Adrenal gland (tissue), 5 donors: ENCODE data around the gene ANKMY1.

Source experiments
- POLR2A ChIP-seq, 2 donors: fragments of 450-650 bp; IDR thresholded peaks; one replicate each; pipeline ENCODE4 v1.6.1; 2017; ENCODE audit warnings: antibody characterized with exemption in 2 of 2, mild to moderate bottlenecking in 2 of 2, moderate library complexity in 1 of 2
- TF ChIP-seq, protein P1 (sequence below), 6 experiments: fragments of 450-650 bp in 4 of 6; fragments of 200-600 bp in 2 of 6; sonication (generic) in 1 of 6; IDR thresholded peaks; 1 replicate in 5 of 6; 2 replicates in 1 of 6; pipeline versions ENCODE4 v1.5.1 to v1.8.0; 2016 to 2021; ENCODE audit warnings: antibody characterized with exemption in 6 of 6, mild to moderate bottlenecking in 2 of 6, moderate library complexity in 1 of 6
- donor health status: DM: no; HTN: no; CAD: no.

DNA sequence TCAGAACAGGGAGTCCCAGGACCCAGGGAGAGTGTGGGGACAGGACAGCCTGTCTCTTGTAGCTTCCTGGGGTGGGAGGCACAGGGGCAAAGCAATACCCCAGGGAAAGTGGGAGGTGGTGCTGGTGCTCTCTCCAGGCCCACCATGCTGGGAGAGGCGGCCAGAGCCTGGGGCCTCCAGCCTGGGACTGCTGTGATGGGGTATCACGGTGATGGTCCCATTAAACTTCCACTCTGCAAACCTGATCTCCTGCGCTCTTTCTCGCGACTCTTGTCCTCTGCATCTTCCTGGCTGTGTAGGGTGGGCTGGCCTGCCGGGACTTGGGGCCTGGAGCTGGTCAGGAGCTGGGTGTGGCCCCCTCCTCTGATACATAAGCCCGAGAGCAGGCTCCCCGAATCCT, 20.7 kb upstream of the ANKMY1 start:
- TF ChIP-seq, protein P1, sequence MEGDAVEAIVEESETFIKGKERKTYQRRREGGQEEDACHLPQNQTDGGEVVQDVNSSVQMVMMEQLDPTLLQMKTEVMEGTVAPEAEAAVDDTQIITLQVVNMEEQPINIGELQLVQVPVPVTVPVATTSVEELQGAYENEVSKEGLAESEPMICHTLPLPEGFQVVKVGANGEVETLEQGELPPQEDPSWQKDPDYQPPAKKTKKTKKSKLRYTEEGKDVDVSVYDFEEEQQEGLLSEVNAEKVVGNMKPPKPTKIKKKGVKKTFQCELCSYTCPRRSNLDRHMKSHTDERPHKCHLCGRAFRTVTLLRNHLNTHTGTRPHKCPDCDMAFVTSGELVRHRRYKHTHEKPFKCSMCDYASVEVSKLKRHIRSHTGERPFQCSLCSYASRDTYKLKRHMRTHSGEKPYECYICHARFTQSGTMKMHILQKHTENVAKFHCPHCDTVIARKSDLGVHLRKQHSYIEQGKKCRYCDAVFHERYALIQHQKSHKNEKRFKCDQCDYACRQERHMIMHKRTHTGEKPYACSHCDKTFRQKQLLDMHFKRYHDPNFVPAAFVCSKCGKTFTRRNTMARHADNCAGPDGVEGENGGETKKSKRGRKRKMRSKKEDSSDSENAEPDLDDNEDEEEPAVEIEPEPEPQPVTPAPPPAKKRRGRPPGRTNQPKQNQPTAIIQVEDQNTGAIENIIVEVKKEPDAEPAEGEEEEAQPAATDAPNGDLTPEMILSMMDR (IDR thresholded peaks at IDR 0.05) = no peak
- no peak for TF ChIP-seq POLR2A (IDR thresholded peaks at IDR 0.05)
